WERI-Rb-1 (cell line): ENCODE results near the gene SYNE2.
"Not testable (repeated sequence)": the region's sequence is repeated elsewhere in the genome, so short reads cannot be mapped to it uniquely, and the experiment has no call there.

Experiments used
- DNase-seq: peaks from one replicate; pipeline ENCODE4 v3.0.0-alpha.2; 2020
- H3K27ac ChIP-seq: fragments of 250-450 bp; sonication (Bioruptor Pico); 2 replicates; pipeline ENCODE4 v1.5.1; 2020; ENCODE audit warnings: mild to moderate bottlenecking, moderate library complexity
- H3K27me3 ChIP-seq: fragments of 250-450 bp; sonication (Bioruptor Pico); 2 replicates; pipeline ENCODE4 v1.5.1; 2021; ENCODE audit warnings: mild to moderate bottlenecking, low read depth, moderate library complexity; ENCODE audit not compliant: insufficient read depth, severe bottlenecking
- H3K36me3 ChIP-seq: fragments of 250-450 bp; sonication (Bioruptor Pico); 2 replicates; pipeline ENCODE4 v1.5.1; 2020; ENCODE audit warnings: mild to moderate bottlenecking, moderate library complexity
- H3K4me3 ChIP-seq: 2 replicates; pipeline ENCODE4 v1.5.1; 2011; ENCODE audit warnings: low read depth, mild to moderate bottlenecking, control low read depth, low read length
- H3K9me3 ChIP-seq: fragments of 250-450 bp; sonication (Bioruptor Pico); 2 replicates; pipeline ENCODE4 v1.5.1; 2021; ENCODE audit warnings: mild to moderate bottlenecking, moderate library complexity; ENCODE audit not compliant: severe bottlenecking
- CTCF ChIP-seq: IDR thresholded peaks from 2 replicates; pipeline ENCODE4 v1.5.1; 2011; ENCODE audit warnings: low read depth, mild to moderate bottlenecking, control low read depth, inconsistent platforms, low read length

Gene SYNE2

GRCh38 chr14:64114796-64115195 lies 262.0 kb downstream of the SYNE2 start:
- no peak for DNase-seq
- H3K36me3 ChIP-seq: peaks cover 19% of the 10 kb centered on the region
- TF ChIP-seq CTCF: no peak
- H3K4me3 ChIP-seq: no peak overlapping the region
- H3K27ac ChIP-seq: no peak overlapping the region
- no peaks in the 10 kb centered on the region for H3K9me3 ChIP-seq
- no peaks in the 10 kb centered on the region for H3K27me3 ChIP-seq

- DNase-seq: no peak
- H3K27ac ChIP-seq: no peak overlapping the region
- H3K27me3 ChIP-seq: no peaks in the 10 kb centered on the region
- TF ChIP-seq CTCF: no peak
- H3K4me3 ChIP-seq: no peak overlapping the region
- no peaks in the 10 kb centered on the region for H3K9me3 ChIP-seq
- peaks cover 23% of the 10 kb centered on the region for H3K36me3 ChIP-seq
Observed at GRCh38 chr14:64115401-64115800, 262.6 kb downstream of the SYNE2 start.

GRCh38 chr14:64117671-64118402 lies 265.0 kb downstream of the SYNE2 start:
- no peak overlapping the region for H3K4me3 ChIP-seq
- no peaks in the 10 kb centered on the region for H3K9me3 ChIP-seq
- H3K27ac ChIP-seq: no peak overlapping the region
- H3K27me3 ChIP-seq: no peaks in the 10 kb centered on the region
- no peak for TF ChIP-seq CTCF
- H3K36me3 ChIP-seq: peaks cover 41% of the 10 kb centered on the region
- no peak for DNase-seq

GRCh38 chr14:64118403-64118742 lies 265.6 kb downstream of the SYNE2 start:
- peaks cover 43% of the 10 kb centered on the region for H3K36me3 ChIP-seq

GRCh38 chr14:64118892-64119291 lies 266.1 kb downstream of the SYNE2 start:
- no peak overlapping the region for H3K4me3 ChIP-seq
- no peak for DNase-seq
- no peaks in the 10 kb centered on the region for H3K27me3 ChIP-seq
- no peaks in the 10 kb centered on the region for H3K9me3 ChIP-seq
- H3K27ac ChIP-seq: no peak overlapping the region
- TF ChIP-seq CTCF: no peak
- peaks cover 45% of the 10 kb centered on the region for H3K36me3 ChIP-seq

More at GRCh38 chr14:64118403-64118742, 265.6 kb downstream of the SYNE2 start:
- H3K9me3 ChIP-seq, H3K27me3 ChIP-seq, DNase-seq, H3K4me3 ChIP-seq, H3K27ac ChIP-seq: not testable (repeated sequence)

GRCh38 chr14:64119500-64119899 lies 266.7 kb downstream of the SYNE2 start:
- no peak for DNase-seq
- H3K36me3 ChIP-seq: peaks cover 47% of the 10 kb centered on the region
- no peaks in the 10 kb centered on the region for H3K27me3 ChIP-seq
- H3K27ac ChIP-seq: no peak overlapping the region
- no peak for TF ChIP-seq CTCF
- no peak overlapping the region for H3K4me3 ChIP-seq
- no peaks in the 10 kb centered on the region for H3K9me3 ChIP-seq
